ENCODE data around the gene SLC10A4.

The SLC10A4 gene

DNA sequence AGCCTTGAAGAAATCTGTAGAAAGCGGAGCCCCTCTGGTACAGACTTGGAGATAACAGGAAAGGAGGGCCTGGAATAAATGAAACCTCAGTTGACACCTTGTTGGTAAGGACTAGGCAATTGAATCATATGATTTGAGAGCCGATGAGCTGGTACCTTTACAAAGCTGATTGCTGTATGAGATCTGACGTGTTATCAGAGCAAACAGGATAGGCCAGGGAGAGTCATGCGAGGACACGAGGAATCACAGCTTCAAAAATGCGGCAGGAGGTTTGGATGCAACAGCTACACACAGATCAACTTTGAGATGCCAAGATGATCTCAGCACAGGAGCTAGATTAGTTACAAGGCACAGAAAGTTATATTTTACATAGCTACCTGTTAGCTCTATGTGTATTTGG, 7.4 kb upstream of the SLC10A4 start:
- no peak for DNase-seq (ENCODE audit: low spot score in 2 of 2)
- no peaks in the 10 kb centered on the region for H3K4me1 Mint-ChIP-seq
- ATAC-seq: no peak
- no peak overlapping the region for H3K27ac Mint-ChIP-seq
- no peaks in the 10 kb centered on the region for H3K9me3 Mint-ChIP-seq
- H3K4me3 Mint-ChIP-seq: no peak overlapping the region
- no peaks in the 10 kb centered on the region for H3K36me3 Mint-ChIP-seq

DNA sequence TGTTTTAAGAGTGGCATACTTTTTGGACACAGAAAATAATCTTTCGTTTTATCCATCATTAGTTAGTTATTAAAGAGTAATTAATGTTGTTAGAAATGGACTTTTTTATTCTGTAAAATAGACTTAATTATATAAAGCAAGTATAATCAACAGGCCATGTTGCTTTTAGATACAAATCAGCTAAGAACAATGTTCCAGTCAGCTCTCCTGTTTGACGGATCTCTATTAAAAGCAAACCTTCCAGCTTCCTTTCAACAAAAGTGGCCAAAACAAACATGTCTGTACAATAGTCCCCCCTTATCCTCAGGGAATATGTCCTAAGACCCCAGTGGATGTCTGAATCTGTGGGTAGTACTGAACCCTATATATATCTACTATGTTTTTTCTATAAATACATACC, 4.9 kb upstream of the SLC10A4 start:
- ATAC-seq: no peak
- H3K4me1 Mint-ChIP-seq: no peaks in the 10 kb centered on the region
- DNase-seq (ENCODE audit: low spot score in 2 of 2): no peak
- no peak overlapping the region for H3K4me3 Mint-ChIP-seq
- no peaks in the 10 kb centered on the region for H3K36me3 Mint-ChIP-seq
- no peaks in the 10 kb centered on the region for H3K9me3 Mint-ChIP-seq
- H3K27ac Mint-ChIP-seq: no peak overlapping the region

DNA sequence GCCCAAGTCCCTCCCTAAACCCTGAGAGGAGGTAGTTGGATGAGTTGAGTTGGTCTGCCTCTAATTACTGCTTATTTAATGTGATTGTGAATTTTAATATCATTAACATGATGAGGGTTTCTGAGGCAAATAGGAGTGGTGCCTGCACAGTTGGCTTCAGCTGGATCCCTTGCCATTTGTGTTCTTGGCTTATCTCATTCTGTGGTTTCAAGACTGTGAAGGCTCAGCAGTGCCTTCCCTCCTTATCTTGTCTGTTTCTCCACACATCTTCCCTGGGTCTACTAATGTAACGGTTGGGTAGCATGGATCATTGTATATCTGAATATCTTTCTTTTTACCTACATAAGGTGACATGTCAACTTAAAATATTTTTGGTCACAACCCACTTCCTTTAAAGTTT, 1.6 kb upstream of the SLC10A4 start:
- H3K9me3 Mint-ChIP-seq: no peaks in the 10 kb centered on the region
- no peak overlapping the region for H3K4me3 Mint-ChIP-seq
- no peaks in the 10 kb centered on the region for H3K36me3 Mint-ChIP-seq

DNA sequence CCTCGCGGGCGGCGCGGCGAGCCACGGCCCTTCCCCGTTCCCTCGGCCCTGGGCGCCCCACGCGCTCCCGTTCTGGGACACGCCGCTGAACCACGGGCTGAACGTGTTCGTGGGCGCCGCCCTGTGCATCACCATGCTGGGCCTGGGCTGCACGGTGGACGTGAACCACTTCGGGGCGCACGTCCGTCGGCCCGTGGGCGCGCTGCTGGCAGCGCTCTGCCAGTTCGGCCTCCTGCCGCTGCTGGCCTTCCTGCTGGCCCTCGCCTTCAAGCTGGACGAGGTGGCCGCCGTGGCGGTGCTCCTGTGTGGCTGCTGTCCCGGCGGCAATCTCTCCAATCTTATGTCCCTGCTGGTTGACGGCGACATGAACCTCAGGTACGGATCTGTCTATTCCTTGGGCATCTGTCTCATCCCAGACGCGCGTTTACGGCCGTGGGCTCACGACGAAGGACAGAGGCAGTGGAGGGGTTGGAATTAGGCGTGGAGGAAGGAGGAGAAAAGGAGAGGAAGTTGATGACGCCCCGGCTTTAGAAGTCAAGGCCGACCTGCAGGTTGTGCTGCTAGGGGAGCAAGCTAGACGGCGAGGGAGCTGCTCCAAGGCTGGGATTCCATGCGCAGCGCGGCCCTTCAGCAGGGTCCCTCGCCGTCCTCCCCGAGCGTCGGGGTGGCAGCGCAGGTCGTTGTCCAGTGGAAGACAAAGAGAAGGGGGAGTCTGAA, 792 bp downstream of the SLC10A4 start:
- H3K27ac Mint-ChIP-seq: no peak overlapping the region
- peaks cover 14% of the 10 kb centered on the region for H3K4me1 Mint-ChIP-seq
- H3K36me3 Mint-ChIP-seq: no peaks in the 10 kb centered on the region
- ATAC-seq: peak; percentile 66
- H3K9me3 Mint-ChIP-seq: no peaks in the 10 kb centered on the region
- no peak for DNase-seq (ENCODE audit: low spot score in 2 of 2)
- peak overlapping the region; percentile 65 for H3K4me3 Mint-ChIP-seq

More for the DNA sequence above, 1.6 kb upstream of the SLC10A4 start:
- no peak overlapping the region for H3K27ac Mint-ChIP-seq
- DNase-seq (ENCODE audit: low spot score in 2 of 2) (no peak), ATAC-seq (no peak)
- H3K4me1 Mint-ChIP-seq: peaks cover 14% of the 10 kb centered on the region

DNA sequence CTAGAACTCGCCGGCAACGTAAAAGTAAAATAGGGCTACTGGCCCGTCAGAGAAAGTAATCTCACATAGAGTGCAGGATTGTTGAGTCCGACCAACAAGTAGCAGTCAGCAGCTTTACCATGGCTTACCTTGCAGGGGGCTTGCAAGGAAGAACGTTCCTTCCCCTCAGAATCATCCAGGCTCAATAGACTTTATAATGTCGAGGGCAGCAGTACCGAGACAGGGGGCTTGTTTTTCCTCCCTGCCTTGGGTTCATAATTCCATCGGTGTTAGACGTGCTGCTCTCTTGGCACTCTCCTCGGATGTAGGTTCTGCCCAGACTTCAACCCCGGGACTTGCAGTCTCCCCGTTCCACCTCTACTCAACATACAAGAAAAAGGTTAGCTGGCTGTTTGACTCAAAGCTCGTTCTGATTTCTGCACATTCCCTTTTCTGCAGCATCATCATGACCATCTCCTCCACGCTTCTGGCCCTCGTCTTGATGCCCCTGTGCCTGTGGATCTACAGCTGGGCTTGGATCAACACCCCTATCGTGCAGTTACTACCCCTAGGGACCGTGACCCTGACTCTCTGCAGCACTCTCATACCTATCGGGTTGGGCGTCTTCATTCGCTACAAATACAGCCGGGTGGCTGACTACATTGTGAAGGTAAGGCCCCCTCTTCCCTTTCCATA, 1.5 kb downstream of the SLC10A4 start:
- no peak for DNase-seq (ENCODE audit: low spot score in 2 of 2)
- Mint-ChIP-seq H3K27ac (no peak overlapping the region), H3K4me3 (peak overlapping the region; percentile 65), H3K9me3 (no peaks in the 10 kb centered on the region), H3K36me3 (no peaks in the 10 kb centered on the region), H3K4me1 (peaks cover 14% of the 10 kb centered on the region)
- ATAC-seq: no peak

DNA sequence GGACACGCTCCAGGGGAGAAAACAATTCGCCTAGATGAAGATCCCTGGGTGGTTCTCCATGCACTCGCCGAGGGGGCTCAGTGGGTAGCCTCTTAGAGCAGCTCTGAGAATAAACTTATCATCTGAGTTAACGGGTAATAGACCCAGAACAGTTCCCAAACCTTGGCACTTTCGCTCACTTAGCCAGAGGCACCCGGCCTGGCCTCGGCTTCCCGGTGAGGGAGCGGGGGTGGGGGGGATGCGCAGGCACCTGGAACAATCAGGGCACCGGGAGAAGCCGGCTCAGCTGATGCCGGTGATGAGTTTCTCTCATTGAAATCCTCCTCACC, 6.5 kb downstream of the SLC10A4 start:
- no peaks in the 10 kb centered on the region for H3K36me3 Mint-ChIP-seq
- ATAC-seq (no peak), DNase-seq (ENCODE audit: low spot score in 2 of 2) (no peak)
- no peak overlapping the region for H3K27ac Mint-ChIP-seq
- H3K4me3 Mint-ChIP-seq: peak overlapping the region; percentile 54
- peaks cover 4% of the 10 kb centered on the region for H3K4me1 Mint-ChIP-seq
- H3K9me3 Mint-ChIP-seq: no peaks in the 10 kb centered on the region

DNA sequence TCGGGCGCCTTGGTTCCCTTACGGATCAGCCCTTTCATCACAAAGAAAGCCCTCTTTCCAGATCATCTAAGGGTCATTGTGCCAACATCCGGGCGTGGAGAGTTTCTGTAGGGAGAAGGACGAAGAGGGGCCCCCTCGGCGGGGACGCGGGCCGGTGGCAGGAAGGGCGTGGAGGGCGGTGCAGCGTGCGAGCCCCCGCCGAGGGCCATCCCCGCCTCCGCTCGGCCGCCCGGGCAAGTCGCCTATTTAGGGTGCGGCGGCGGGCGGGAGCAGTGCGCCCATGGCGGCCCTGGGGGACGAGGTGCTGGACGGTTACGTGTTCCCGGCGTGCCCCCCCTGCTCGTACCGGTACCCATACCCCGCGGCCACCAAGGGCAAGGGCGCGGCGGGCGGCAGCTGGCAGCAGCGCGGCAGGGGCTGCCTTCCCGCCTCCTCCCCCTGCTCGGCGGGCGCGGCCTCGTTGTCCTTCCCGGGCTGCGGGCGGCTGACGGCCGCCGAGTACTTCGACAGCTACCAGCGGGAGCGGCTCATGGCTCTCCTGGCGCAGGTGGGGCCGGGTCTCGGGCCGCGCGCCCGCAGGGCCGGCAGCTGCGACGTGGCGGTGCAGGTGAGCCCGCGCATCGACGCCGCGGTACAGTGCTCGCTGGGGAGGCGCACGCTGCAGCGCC, 7.0 kb downstream of the SLC10A4 start, which contains the start of gene ZAR1:
ZAR1 (plus strand) TSS at position 241 of the 668 bp plus-strand sequence; CDS start at position 281, 40 bp downstream.
- ATAC-seq: peak; percentile 35
- Mint-ChIP-seq H3K36me3 (no peaks in the 10 kb centered on the region), H3K9me3 (no peaks in the 10 kb centered on the region), H3K4me3 (peak within 1 kb of the TSS; percentile 54), H3K27ac (no peak within 1 kb of the TSS), H3K4me1 (no peaks in the 10 kb centered on the region)
- no peak for DNase-seq (ENCODE audit: low spot score in 2 of 2)

DNA sequence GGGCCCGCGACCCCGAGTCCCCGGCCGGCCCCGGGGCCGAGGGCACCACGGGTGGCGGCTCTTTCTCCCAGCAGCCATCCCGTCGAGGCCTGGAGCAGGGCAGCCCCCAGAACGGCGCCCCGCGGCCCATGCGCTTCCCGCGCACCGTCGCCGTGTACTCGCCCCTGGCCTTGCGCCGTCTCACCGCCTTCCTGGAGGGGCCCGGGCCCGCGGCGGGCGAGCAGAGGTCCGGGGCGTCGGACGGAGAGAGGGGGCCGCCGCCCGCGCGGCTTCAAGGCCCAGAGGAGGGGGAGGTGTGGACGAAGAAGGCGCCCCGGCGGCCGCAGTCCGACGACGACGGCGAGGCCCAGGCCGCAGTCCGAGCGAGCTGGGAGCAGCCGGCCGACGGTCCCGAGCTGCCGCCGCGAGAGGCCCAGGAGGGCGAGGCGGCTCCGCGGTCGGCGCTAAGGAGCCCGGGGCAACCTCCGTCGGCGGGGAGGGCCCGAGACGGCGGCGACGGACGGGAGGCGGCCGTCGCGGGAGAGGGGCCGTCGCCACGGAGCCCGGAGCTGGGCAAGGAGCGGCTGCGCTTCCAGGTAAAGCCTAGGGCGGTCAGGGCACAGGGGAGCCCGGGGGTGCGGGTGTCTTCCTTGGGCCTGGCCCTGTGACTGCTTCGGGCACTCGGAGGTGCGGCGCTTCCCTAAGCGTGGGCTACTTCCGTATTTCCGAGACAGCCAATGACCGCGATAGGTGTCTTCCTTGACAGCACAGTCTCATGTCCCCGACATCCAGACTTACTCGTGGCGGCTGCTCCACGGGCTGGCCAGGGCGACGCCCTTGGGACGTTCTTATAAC, 7.8 kb downstream of the SLC10A4 start:
- Mint-ChIP-seq H3K27ac (no peak overlapping the region), H3K36me3 (no peaks in the 10 kb centered on the region), H3K4me1 (peaks cover 6% of the 10 kb centered on the region), H3K4me3 (no peak overlapping the region), H3K9me3 (no peaks in the 10 kb centered on the region)
- ATAC-seq: peak; percentile 17
- no peak for DNase-seq (ENCODE audit: low spot score in 2 of 2)

DNA sequence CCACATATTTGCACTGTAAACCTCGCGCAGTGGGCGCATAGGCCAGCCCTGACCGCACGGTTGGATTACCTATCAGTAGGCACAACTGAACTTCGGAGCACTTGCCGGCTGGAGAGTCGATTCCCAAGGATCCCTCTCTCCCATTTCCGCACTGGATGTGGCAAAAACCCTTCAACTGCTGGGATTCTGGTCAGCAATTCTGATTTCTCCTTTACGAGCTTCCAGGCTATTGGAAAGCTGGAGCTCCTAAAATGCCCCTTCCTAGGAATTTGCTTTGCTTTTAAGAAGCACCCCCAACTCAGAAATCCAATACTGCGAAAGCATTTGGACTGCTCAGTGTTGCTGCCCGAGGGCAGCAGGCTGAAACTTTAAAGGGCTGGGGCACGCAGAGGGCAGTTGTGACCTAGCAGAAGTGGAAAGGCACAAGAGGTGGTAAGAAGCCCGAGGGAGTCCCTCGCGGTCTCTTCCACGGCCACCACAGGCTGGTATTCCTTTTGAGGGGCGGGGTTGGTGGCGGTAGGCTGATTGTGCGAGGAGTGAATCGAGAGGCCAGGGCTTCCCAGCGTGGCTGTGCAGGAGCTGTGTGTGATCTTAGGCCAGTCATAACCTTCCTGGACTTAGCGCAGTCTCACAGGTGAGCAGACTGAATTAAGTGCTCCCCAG, 8.5 kb downstream of the SLC10A4 start:
- Mint-ChIP-seq H3K4me1 (peaks cover 6% of the 10 kb centered on the region), H3K9me3 (no peaks in the 10 kb centered on the region), H3K36me3 (no peaks in the 10 kb centered on the region), H3K27ac (no peak overlapping the region), H3K4me3 (no peak overlapping the region)
- ATAC-seq (no peak), DNase-seq (ENCODE audit: low spot score in 2 of 2) (no peak)

DNA sequence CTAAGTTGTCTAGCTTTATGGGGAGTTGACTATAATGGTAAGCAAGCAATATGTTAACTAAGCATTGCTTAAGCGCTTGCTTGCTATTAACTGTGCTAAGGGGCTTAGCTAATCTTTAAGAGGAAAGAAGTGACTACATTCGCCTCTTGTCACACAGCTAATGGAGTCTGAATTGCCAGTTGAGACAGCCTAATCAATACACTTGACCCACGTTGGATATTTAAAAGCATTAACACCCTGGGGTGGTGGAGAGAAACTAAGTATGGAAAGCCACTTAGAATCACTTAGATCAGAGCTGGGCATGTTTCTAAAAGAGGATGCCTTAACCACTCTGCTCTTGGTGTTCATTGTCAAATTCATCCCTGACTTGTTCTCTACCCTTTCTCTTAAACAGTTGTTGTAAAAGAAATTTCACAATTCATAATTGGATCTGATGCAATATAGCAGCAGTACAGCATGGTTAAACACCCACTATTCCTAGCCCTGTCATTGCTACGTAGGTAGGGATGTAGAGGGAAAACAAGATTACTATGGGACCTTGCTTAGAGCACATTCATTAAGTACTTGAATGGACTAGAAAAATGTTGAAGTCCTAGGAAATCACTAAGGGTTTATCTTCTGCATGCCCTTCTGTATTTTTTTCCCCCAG, 10.4 kb downstream of the SLC10A4 start:
- no peaks in the 10 kb centered on the region for H3K9me3 Mint-ChIP-seq
- peaks cover 12% of the 10 kb centered on the region for H3K36me3 Mint-ChIP-seq
- no peak overlapping the region for H3K4me3 Mint-ChIP-seq
- no peak for ATAC-seq
- no peak overlapping the region for H3K27ac Mint-ChIP-seq
- peaks cover 6% of the 10 kb centered on the region for H3K4me1 Mint-ChIP-seq
- DNase-seq (ENCODE audit: low spot score in 2 of 2): no peak

DNA sequence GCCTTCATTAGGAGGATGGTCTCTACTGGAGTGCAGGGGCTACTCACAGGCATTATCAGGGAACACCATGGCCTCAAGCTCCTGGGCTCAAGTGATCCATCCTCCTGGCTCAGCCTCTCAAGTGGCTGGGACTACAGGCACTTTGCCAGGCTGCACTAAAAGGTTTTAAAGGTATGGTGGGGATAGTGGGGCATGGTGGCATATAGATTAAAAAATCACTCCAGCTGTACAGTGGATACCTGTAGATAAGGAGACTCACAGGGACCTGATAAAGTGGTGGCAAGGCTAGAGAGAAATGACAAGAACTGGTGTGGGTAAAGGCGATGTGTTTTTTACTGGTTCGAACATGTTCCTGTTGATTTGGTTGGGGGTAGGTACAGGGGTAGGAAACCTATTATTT, 12.8 kb downstream of the SLC10A4 start:
- peaks cover 35% of the 10 kb centered on the region for H3K36me3 Mint-ChIP-seq
- DNase-seq (ENCODE audit: low spot score in 2 of 2): no peak
- peaks cover 13% of the 10 kb centered on the region for H3K4me1 Mint-ChIP-seq
- peak; percentile 13 for ATAC-seq
- H3K4me3 Mint-ChIP-seq: no peak overlapping the region
- H3K9me3 Mint-ChIP-seq: no peaks in the 10 kb centered on the region
- H3K27ac Mint-ChIP-seq: peak overlapping the region; percentile 7

DNA sequence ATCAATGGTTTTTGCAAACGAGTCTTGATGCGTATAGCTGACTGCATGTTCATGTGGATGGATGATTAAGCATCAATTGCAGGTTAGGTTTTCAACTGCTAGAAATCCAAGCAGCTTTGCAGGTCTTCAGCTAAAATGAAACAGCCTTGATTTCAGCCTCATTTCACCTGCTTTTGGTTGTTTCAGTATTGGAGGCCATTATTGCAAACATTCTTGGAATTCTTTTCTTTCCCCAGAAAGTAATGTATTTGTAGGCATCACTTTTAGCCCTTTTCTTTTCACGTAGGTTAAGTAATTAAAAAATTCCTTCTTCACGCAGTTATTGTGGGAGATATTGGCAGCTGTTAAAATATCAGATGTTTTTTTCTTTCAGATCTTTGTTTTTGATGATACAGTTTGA, 15.8 kb downstream of the SLC10A4 start:
- H3K4me3 Mint-ChIP-seq: no peak overlapping the region
- H3K36me3 Mint-ChIP-seq: peaks cover 49% of the 10 kb centered on the region
- H3K4me1 Mint-ChIP-seq: peaks cover 13% of the 10 kb centered on the region
- no peak overlapping the region for H3K27ac Mint-ChIP-seq
- no peaks in the 10 kb centered on the region for H3K9me3 Mint-ChIP-seq
- DNase-seq (ENCODE audit: low spot score in 2 of 2): no peak
- no peak for ATAC-seq

DNA sequence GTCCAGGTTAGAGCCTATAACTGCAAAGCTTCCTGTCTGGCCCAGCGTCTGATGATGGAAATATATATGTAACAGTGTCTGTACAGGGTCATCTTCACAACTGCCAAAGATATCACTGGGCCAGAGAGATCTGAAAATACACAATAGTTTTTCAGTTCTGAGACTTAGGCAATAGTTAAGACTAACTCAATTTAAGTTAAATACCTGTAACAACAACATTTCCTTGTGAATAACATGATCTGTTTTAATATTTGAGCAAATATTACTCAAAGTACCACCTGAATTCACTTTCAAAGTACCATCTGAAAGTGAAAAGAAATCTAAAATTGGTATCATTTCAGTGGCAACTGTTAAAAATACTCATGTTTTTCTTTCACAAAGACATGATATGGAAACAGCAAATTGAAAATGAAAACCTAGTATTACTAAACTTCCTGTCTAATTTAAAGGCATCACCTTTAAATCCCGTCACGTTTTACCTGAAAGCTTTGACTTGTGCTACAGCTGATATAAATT, 16.5 kb downstream of the SLC10A4 start:
- Mint-ChIP-seq H3K36me3 (peaks cover 49% of the 10 kb centered on the region), H3K4me1 (peaks cover 13% of the 10 kb centered on the region), H3K27ac (no peak overlapping the region), H3K4me3 (no peak overlapping the region), H3K9me3 (no peaks in the 10 kb centered on the region)
- no peak for DNase-seq (ENCODE audit: low spot score in 2 of 2)
- peak; percentile 47 for ATAC-seq

DNA sequence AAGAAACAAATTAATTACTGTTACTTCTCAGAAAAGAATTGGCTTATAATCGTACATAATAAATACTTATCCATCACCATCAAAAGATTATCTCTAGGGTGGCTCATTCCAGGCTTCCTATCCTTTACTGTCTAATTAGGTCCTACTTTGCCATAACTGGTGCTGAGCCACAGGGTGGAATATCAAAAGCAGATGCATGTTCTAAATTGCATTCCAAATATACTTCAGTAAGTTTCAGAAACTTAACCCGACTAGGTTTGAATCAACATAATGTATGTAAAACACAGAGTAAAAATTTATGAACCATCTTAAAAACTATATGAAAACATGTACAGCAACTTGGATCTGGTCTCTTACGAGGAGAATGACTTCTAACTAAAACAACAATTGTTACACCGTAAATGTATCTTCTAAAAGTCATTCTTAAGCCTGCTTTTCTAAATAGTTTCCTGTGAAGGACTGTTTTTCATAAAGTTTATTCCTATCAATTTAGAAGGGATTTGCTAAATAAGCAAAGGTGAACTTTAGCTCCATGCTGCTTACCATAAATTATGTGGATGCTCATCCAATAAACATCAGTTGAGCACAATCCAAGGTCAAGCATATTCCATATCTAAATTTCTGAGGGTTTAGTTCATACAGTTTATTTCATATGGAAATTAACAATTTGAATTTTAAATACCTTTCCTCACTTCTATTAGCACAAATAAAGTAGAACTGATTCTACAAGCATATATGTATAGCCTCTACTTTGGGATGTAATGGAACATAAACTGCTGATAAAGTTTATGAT, 20.3 kb downstream of the SLC10A4 start:
- no peak overlapping the region for H3K4me3 Mint-ChIP-seq

More for the DNA sequence above, 20.3 kb downstream of the SLC10A4 start:
- ATAC-seq (no peak), DNase-seq (ENCODE audit: low spot score in 2 of 2) (no peak)
- peaks cover 7% of the 10 kb centered on the region for H3K4me1 Mint-ChIP-seq
- peaks cover 65% of the 10 kb centered on the region for H3K36me3 Mint-ChIP-seq
- no peak overlapping the region for H3K27ac Mint-ChIP-seq
- H3K9me3 Mint-ChIP-seq: no peaks in the 10 kb centered on the region

All from stimulated activated effector memory CD8-positive, alpha-beta T cell treated with anti-CD3 and anti-CD28 coated beads, Interleukin-12 subunit alpha, Interleukin-12 subunit beta, amount 100 ng/mL, for 72 hours (primary cell).